ENCODE results near the gene IRX2.

DNA sequence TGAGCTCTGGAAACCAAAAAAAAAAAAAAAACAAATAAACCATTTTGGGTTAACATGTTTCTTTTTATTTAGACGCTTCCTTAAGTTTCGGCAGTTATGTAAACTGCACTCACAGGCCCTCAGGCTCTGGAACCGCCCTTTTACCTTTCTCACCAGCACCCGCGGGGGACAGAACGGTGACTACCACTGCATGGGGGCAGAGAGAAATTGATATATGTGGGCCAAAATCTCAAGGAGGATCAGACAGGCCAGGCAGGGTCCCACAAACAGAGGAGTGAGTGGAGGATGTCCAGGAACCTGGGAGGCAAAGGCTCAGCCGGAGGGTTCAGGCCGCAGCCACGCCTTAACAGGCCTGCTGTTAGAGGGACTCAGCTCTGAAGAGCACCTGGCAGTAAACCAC lies 54.4 kb downstream of the IRX2 start:
- TF ChIP-seq EP300 (IDR thresholded peaks at IDR 0.05) (no peak), POLR2A (IDR thresholded peaks at IDR 0.05) (no peak), POLR2AphosphoS5 (IDR thresholded peaks at IDR 0.05) (no peak)
- TF ChIP-seq, protein P1, sequence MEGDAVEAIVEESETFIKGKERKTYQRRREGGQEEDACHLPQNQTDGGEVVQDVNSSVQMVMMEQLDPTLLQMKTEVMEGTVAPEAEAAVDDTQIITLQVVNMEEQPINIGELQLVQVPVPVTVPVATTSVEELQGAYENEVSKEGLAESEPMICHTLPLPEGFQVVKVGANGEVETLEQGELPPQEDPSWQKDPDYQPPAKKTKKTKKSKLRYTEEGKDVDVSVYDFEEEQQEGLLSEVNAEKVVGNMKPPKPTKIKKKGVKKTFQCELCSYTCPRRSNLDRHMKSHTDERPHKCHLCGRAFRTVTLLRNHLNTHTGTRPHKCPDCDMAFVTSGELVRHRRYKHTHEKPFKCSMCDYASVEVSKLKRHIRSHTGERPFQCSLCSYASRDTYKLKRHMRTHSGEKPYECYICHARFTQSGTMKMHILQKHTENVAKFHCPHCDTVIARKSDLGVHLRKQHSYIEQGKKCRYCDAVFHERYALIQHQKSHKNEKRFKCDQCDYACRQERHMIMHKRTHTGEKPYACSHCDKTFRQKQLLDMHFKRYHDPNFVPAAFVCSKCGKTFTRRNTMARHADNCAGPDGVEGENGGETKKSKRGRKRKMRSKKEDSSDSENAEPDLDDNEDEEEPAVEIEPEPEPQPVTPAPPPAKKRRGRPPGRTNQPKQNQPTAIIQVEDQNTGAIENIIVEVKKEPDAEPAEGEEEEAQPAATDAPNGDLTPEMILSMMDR (IDR thresholded peaks at IDR 0.05), result no peak

All from stomach (tissue), 4 donors.